Endothelial cell of umbilical vein (primary cell): Measurements from ENCODE around the gene OTOP1.
"Not testable (repeated sequence)": the region's sequence is repeated elsewhere in the genome, so short reads cannot be mapped to it uniquely, and the experiment has no call there.

Experiments
- EZH2 ChIP-seq: IDR thresholded peaks from 2 replicates; pipeline ENCODE4 v1.6.1; 2012; ENCODE audit warnings: borderline replicate concordance, low read depth, mild to moderate bottlenecking, moderate library complexity, low read length, inconsistent platforms; ENCODE audit not compliant: severe bottlenecking
- POLR2A ChIP-seq: IDR thresholded peaks from 2 replicates; pipeline ENCODE4 v1.6.1; 2012; ENCODE audit warnings: low read depth, mild to moderate bottlenecking, control low read depth, low read length
- TF ChIP-seq, protein P1 (sequence below), 2 donors: IDR thresholded peaks; 1 replicate in 1 of 2; 2 replicates in 1 of 2; pipeline ENCODE4 v1.5.1; 2011; ENCODE audit warnings: low read length in 2 of 2, mild to moderate bottlenecking in 2 of 2, moderate library complexity in 2 of 2, control low read depth in 1 of 2, inconsistent platforms in 1 of 2, low read depth in 1 of 2; ENCODE audit not compliant: insufficient read depth in 1 of 2; ENCODE audit errors: extremely low read depth in 1 of 2
- TF ChIP-seq, protein P2 (sequence below): IDR thresholded peaks from 2 replicates; pipeline ENCODE4 v1.6.1; 2011; ENCODE audit not compliant: insufficient read depth, insufficient read length

DNA sequence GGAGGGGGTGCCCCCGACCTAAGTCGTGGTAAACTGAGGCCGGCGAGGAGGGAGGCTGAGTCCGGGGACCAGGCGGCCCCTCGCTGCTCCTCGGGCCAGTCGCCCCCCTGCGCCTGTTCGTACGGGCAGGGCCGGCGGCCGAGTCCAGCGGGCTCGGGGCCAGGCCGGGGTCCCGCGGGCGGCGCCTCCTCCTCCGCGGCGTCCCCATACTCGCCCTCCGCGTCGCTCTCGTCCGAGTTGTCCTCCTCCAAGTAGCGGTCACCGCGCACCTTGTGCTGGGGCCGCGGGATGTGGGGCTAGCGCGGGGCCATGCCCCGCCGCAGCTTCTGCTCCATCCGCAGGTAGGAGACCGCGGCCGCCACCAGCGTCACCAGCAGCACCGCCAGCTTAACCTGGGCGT is 83.4 kb downstream of the OTOP1 start:
- TF ChIP-seq, protein P1, sequence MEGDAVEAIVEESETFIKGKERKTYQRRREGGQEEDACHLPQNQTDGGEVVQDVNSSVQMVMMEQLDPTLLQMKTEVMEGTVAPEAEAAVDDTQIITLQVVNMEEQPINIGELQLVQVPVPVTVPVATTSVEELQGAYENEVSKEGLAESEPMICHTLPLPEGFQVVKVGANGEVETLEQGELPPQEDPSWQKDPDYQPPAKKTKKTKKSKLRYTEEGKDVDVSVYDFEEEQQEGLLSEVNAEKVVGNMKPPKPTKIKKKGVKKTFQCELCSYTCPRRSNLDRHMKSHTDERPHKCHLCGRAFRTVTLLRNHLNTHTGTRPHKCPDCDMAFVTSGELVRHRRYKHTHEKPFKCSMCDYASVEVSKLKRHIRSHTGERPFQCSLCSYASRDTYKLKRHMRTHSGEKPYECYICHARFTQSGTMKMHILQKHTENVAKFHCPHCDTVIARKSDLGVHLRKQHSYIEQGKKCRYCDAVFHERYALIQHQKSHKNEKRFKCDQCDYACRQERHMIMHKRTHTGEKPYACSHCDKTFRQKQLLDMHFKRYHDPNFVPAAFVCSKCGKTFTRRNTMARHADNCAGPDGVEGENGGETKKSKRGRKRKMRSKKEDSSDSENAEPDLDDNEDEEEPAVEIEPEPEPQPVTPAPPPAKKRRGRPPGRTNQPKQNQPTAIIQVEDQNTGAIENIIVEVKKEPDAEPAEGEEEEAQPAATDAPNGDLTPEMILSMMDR (IDR thresholded peaks at IDR 0.05; ENCODE audit: extremely low read depth in 1 of 2, insufficient read depth in 1 of 2, low read depth in 1 of 2, low read length in 2 of 2) = not testable (repeated sequence)
- not testable (repeated sequence) for TF ChIP-seq EZH2, POLR2A
- TF ChIP-seq, protein P2, sequence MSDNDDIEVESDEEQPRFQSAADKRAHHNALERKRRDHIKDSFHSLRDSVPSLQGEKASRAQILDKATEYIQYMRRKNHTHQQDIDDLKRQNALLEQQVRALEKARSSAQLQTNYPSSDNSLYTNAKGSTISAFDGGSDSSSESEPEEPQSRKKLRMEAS = not testable (repeated sequence)
